Measurements from ENCODE around the gene EOLA2. TPM values are rescaled to one million over a fixed set of nuclear protein-coding genes. Genes with fewer than 3 reads are reported as not detected.
"Not testable (repeated sequence)": the region's sequence is repeated elsewhere in the genome, so short reads cannot be mapped to it uniquely, and the experiment has no call there.

Gene EOLA2
- total and polyA plus RNA-seq, 2 donors (not counting 3 experiments of a cell fraction or from before 2014, with no cell fraction given): 24.3 to 33.0 TPM

DNA sequence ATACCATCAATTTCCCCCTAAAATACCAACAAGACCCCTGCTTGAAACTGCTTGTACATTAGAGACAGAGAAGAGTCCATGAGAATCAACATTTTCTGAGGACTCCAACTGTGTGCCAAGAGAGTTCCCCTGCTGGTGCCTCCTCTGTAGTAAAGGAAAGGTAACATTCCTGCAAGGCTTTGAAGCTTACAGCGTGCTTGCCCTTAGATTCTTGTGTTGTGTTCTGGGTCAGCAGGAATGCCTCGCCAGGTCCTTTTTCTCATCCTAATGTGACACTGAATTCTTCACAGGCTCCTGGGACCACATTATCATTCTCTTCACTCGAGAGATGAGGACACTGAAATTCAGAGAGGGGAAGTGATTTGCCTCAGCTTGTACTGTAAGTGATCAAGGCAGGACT, 9.7 kb upstream of the EOLA2 start:
- Histone ChIP-seq H4K20me1 (replicated peaks; ENCODE audit: control insufficient read depth, extremely low read depth, insufficient read depth, low read length) (no peaks in the 10 kb centered on the region), H3K79me2 (ENCODE audit: control insufficient read depth, insufficient read depth, low read length) (no peaks in the 10 kb centered on the region), H3K9me1 (replicated peaks; ENCODE audit: control insufficient read depth, extremely low read depth, insufficient read depth, low read length) (no peaks in the 10 kb centered on the region), H3K9me3 (replicated peaks; ENCODE audit: control insufficient read depth, insufficient read depth, low read length) (no peaks in the 10 kb centered on the region), H2AFZ (ENCODE audit: low read depth, low read length) (no peak overlapping the region), H3K4me1 (ENCODE audit: control insufficient read depth, extremely low read depth, insufficient read depth, low read length) (no peaks in the 10 kb centered on the region), H3K4me2 (ENCODE audit: insufficient read depth, low read length) (no peak overlapping the region), H3K4me3 (replicated peaks in 1 of 3; ENCODE audit: insufficient read depth in 1 of 3, low read depth in 1 of 3, low read length in 3 of 3) (no peak overlapping the region), H3K27me3 (ENCODE audit: control insufficient read depth in 2 of 2, insufficient read depth in 2 of 2, low read length in 2 of 2) (no peaks in the 10 kb centered on the region), H3K9ac (replicated peaks; ENCODE audit: extremely low read depth, insufficient read depth, low read length) (no peak overlapping the region), H3K36me3 (ENCODE audit: control insufficient read depth in 2 of 2, extremely low read depth in 1 of 2, insufficient read depth in 2 of 2, low read length in 2 of 2) (no peaks in the 10 kb centered on the region), H3K27ac (ENCODE audit: insufficient read depth, low read depth, low read length) (no peak overlapping the region)
- dilution Hi-C loops (cut with MboI; ENCODE audit: extremely low pct_ligation_motif_present, low sequenced_read_pairs): no loop called here
- no peak for DNase-seq (ENCODE audit: low read depth, low spot score)
- intact Hi-C loops (cut with micrococcal nuclease): no loop called here
- TF ChIP-seq GATA2 (IDR thresholded peaks at IDR 0.05; ENCODE audit: insufficient read depth, insufficient read length, low read depth, low read length) (no peak), CTCF (IDR thresholded peaks at IDR 0.05; ENCODE audit: extremely low read depth in 1 of 2, insufficient read depth in 1 of 2, low read depth in 1 of 2, low read length in 2 of 2) (no peak), POLR2A (IDR thresholded peaks at IDR 0.05; ENCODE audit: low read depth, low read length) (no peak), FOS (IDR thresholded peaks at IDR 0.05; ENCODE audit: borderline replicate concordance, insufficient read depth, low read length) (no peak), MAX (IDR thresholded peaks at IDR 0.05; ENCODE audit: insufficient read depth, insufficient read length) (no peak), MYC (IDR thresholded peaks at IDR 0.05; ENCODE audit: low read depth, low read length) (no peak), EZH2 (IDR thresholded peaks at IDR 0.05; ENCODE audit: borderline replicate concordance, low read depth, low read length, severe bottlenecking) (no peak), JUN (IDR thresholded peaks at IDR 0.05; ENCODE audit: borderline replicate concordance, insufficient read depth, insufficient read length, low read depth) (no peak), POLR2AphosphoS5 (IDR thresholded peaks at IDR 0.05; ENCODE audit: insufficient read depth, low read depth, low read length) (no peak)
- no peak for FAIRE-seq
- POLR2A ChIA-PET: no interaction called here
- CTCF ChIA-PET: no interaction called here
- no TSS peak for BruUV-seq (replicated peaks)

- H3K79me2 ChIP-seq (ENCODE audit: control insufficient read depth, insufficient read depth, low read length); H3K4me1 ChIP-seq (ENCODE audit: control insufficient read depth, extremely low read depth, insufficient read depth, low read length); H3K9me3 ChIP-seq (replicated peaks; ENCODE audit: control insufficient read depth, insufficient read depth, low read length); DNase-seq (ENCODE audit: low read depth, low spot score); H4K20me1 ChIP-seq (replicated peaks; ENCODE audit: control insufficient read depth, extremely low read depth, insufficient read depth, low read length); H3K27ac ChIP-seq (ENCODE audit: insufficient read depth, low read depth, low read length); FAIRE-seq; dilution Hi-C loops (cut with MboI; ENCODE audit: extremely low pct_ligation_motif_present, low sequenced_read_pairs); POLR2A ChIA-PET; H3K9me1 ChIP-seq (replicated peaks; ENCODE audit: control insufficient read depth, extremely low read depth, insufficient read depth, low read length); H3K27me3 ChIP-seq (ENCODE audit: control insufficient read depth in 2 of 2, insufficient read depth in 2 of 2, low read length in 2 of 2); H3K9ac ChIP-seq (replicated peaks; ENCODE audit: extremely low read depth, insufficient read depth, low read length); H3K36me3 ChIP-seq (ENCODE audit: control insufficient read depth in 2 of 2, extremely low read depth in 1 of 2, insufficient read depth in 2 of 2, low read length in 2 of 2); H2AFZ ChIP-seq (ENCODE audit: low read depth, low read length); CTCF ChIA-PET; H3K4me3 ChIP-seq (replicated peaks in 1 of 3; ENCODE audit: insufficient read depth in 1 of 3, low read depth in 1 of 3, low read length in 3 of 3); H3K4me2 ChIP-seq (ENCODE audit: insufficient read depth, low read length); intact Hi-C loops (cut with micrococcal nuclease); BruUV-seq (replicated peaks): not testable (repeated sequence)
Measured at GRCh38 chrX:149946932-149947331, 8.6 kb upstream of the EOLA2 start.

- H3K27ac ChIP-seq (ENCODE audit: insufficient read depth, low read depth, low read length); H4K20me1 ChIP-seq (replicated peaks; ENCODE audit: control insufficient read depth, extremely low read depth, insufficient read depth, low read length); FAIRE-seq; H2AFZ ChIP-seq (ENCODE audit: low read depth, low read length); POLR2A ChIA-PET; H3K4me1 ChIP-seq (ENCODE audit: control insufficient read depth, extremely low read depth, insufficient read depth, low read length); BruUV-seq (replicated peaks); H3K27me3 ChIP-seq (ENCODE audit: control insufficient read depth in 2 of 2, insufficient read depth in 2 of 2, low read length in 2 of 2); DNase-seq (ENCODE audit: low read depth, low spot score); H3K36me3 ChIP-seq (ENCODE audit: control insufficient read depth in 2 of 2, extremely low read depth in 1 of 2, insufficient read depth in 2 of 2, low read length in 2 of 2); H3K9me1 ChIP-seq (replicated peaks; ENCODE audit: control insufficient read depth, extremely low read depth, insufficient read depth, low read length); H3K79me2 ChIP-seq (ENCODE audit: control insufficient read depth, insufficient read depth, low read length); H3K4me2 ChIP-seq (ENCODE audit: insufficient read depth, low read length); H3K9ac ChIP-seq (replicated peaks; ENCODE audit: extremely low read depth, insufficient read depth, low read length); H3K9me3 ChIP-seq (replicated peaks; ENCODE audit: control insufficient read depth, insufficient read depth, low read length); dilution Hi-C loops (cut with MboI; ENCODE audit: extremely low pct_ligation_motif_present, low sequenced_read_pairs); intact Hi-C loops (cut with micrococcal nuclease); CTCF ChIA-PET; H3K4me3 ChIP-seq (replicated peaks in 1 of 3; ENCODE audit: insufficient read depth in 1 of 3, low read depth in 1 of 3, low read length in 3 of 3): not testable (repeated sequence)
Measured at GRCh38 chrX:149945820-149946219, 7.5 kb upstream of the EOLA2 start.
